Measurements from ENCODE around the gene LIX1. TPM values are rescaled to one million over a fixed set of nuclear protein-coding genes. Genes with fewer than 3 reads are reported as not detected.

Gene LIX1
- total RNA-seq, 1 experiment from 2014 or later: not detected

DNA sequence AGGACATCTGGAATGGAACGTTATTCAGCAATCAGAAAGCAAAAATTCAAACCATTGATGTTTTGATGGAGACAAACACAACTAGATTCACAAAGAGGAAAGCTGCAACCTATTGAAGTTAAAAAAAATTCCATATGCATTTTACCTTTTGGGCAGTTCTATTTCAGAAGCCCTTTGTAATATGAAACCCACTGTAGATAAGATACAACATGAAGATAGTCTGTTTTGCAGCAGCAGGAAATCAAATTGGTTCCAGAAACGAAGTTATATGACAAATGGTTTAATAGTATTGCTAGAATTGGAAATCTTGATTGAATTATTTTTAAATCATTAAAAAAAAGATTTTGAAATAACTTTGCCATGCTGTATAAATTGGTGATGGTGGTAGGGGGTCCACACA is 872 bp downstream of the LIX1 start (continued):
- TF ChIP-seq, protein P1, sequence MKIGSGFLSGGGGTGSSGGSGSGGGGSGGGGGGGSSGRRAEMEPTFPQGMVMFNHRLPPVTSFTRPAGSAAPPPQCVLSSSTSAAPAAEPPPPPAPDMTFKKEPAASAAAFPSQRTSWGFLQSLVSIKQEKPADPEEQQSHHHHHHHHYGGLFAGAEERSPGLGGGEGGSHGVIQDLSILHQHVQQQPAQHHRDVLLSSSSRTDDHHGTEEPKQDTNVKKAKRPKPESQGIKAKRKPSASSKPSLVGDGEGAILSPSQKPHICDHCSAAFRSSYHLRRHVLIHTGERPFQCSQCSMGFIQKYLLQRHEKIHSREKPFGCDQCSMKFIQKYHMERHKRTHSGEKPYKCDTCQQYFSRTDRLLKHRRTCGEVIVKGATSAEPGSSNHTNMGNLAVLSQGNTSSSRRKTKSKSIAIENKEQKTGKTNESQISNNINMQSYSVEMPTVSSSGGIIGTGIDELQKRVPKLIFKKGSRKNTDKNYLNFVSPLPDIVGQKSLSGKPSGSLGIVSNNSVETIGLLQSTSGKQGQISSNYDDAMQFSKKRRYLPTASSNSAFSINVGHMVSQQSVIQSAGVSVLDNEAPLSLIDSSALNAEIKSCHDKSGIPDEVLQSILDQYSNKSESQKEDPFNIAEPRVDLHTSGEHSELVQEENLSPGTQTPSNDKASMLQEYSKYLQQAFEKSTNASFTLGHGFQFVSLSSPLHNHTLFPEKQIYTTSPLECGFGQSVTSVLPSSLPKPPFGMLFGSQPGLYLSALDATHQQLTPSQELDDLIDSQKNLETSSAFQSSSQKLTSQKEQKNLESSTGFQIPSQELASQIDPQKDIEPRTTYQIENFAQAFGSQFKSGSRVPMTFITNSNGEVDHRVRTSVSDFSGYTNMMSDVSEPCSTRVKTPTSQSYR (CRISPR knock-in tag; IDR thresholded peaks at IDR 0.05): no peak
- TF ChIP-seq ZNF425 (CRISPR knock-in tag; conservative IDR thresholded peaks at IDR 0.05) (no peak), IRF1 (CRISPR knock-in tag; IDR thresholded peaks at IDR 0.05) (no peak), TEAD4 (CRISPR knock-in tag; IDR thresholded peaks at IDR 0.05) (no peak)

- no peaks in the 10 kb centered on the region for H3K36me3 Mint-ChIP-seq
- ATAC-seq: no peak
- no peak overlapping the region for H3K4me3 Mint-ChIP-seq
- H3K9me3 Mint-ChIP-seq: no peaks in the 10 kb centered on the region
- H3K27ac Mint-ChIP-seq: no peak overlapping the region; the same call in 1 of the 2 replicates
- H3K4me1 Mint-ChIP-seq: peaks cover 29% of the 10 kb centered on the region
- CTCF ChIA-PET: interaction anchor here (1.0 to 4.8 kb wide), 5 partner anchors 43 to 272 kb away, joined by 3 to 77 read pairs (median 48); no protein-coding TSS in a partner anchor
- no peaks in the 10 kb centered on the region for H3K27me3 Mint-ChIP-seq (ENCODE audit: low read depth)
- DNase-seq (ENCODE audit: low spot score): no peak
- POLR2A ChIA-PET: no interaction called here
- TF ChIP-seq, protein P2, sequence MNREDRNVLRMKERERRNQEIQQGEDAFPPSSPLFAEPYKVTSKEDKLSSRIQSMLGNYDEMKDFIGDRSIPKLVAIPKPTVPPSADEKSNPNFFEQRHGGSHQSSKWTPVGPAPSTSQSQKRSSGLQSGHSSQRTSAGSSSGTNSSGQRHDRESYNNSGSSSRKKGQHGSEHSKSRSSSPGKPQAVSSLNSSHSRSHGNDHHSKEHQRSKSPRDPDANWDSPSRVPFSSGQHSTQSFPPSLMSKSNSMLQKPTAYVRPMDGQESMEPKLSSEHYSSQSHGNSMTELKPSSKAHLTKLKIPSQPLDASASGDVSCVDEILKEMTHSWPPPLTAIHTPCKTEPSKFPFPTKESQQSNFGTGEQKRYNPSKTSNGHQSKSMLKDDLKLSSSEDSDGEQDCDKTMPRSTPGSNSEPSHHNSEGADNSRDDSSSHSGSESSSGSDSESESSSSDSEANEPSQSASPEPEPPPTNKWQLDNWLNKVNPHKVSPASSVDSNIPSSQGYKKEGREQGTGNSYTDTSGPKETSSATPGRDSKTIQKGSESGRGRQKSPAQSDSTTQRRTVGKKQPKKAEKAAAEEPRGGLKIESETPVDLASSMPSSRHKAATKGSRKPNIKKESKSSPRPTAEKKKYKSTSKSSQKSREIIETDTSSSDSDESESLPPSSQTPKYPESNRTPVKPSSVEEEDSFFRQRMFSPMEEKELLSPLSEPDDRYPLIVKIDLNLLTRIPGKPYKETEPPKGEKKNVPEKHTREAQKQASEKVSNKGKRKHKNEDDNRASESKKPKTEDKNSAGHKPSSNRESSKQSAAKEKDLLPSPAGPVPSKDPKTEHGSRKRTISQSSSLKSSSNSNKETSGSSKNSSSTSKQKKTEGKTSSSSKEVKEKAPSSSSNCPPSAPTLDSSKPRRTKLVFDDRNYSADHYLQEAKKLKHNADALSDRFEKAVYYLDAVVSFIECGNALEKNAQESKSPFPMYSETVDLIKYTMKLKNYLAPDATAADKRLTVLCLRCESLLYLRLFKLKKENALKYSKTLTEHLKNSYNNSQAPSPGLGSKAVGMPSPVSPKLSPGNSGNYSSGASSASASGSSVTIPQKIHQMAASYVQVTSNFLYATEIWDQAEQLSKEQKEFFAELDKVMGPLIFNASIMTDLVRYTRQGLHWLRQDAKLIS (CRISPR knock-in tag; IDR thresholded peaks at IDR 0.05; ENCODE audit: borderline replicate concordance): no peak
- TF ChIP-seq JUN (CRISPR knock-in tag; IDR thresholded peaks at IDR 0.05) (no peak), SP1 (CRISPR knock-in tag; conservative IDR thresholded peaks at IDR 0.05) (no peak), AR (CRISPR knock-in tag; IDR thresholded peaks at IDR 0.05) (no peak), ZNF416 (CRISPR knock-in tag; IDR thresholded peaks at IDR 0.05) (no peak), ZMAT4 (CRISPR knock-in tag; IDR thresholded peaks at IDR 0.05) (no peak), HMGA2 (CRISPR knock-in tag; IDR thresholded peaks at IDR 0.05) (no peak), JAZF1 (CRISPR knock-in tag; IDR thresholded peaks at IDR 0.05) (no peak), CBFB (CRISPR knock-in tag; IDR thresholded peaks at IDR 0.05; ENCODE audit: low read depth) (no peak), NR3C1 (CRISPR knock-in tag; conservative IDR thresholded peaks at IDR 0.05; ENCODE audit: low read depth) (no peak), NR1H2 (CRISPR knock-in tag; IDR thresholded peaks at IDR 0.05) (no peak), ETV6 (CRISPR knock-in tag; IDR thresholded peaks at IDR 0.05) (no peak), EMX1 (CRISPR knock-in tag; IDR thresholded peaks at IDR 0.05) (no peak), ZNF317 (CRISPR knock-in tag; IDR thresholded peaks at IDR 0.05; ENCODE audit: borderline replicate concordance, low read depth) (no peak), TCF7 (CRISPR knock-in tag; IDR thresholded peaks at IDR 0.05; ENCODE audit: low read depth) (no peak)
- TF ChIP-seq, protein P3, sequence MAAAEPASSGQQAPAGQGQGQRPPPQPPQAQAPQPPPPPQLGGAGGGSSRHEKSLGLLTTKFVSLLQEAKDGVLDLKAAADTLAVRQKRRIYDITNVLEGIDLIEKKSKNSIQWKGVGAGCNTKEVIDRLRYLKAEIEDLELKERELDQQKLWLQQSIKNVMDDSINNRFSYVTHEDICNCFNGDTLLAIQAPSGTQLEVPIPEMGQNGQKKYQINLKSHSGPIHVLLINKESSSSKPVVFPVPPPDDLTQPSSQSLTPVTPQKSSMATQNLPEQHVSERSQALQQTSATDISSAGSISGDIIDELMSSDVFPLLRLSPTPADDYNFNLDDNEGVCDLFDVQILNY (CRISPR knock-in tag; IDR thresholded peaks at IDR 0.05): no peak
- TF ChIP-seq, protein P4, sequence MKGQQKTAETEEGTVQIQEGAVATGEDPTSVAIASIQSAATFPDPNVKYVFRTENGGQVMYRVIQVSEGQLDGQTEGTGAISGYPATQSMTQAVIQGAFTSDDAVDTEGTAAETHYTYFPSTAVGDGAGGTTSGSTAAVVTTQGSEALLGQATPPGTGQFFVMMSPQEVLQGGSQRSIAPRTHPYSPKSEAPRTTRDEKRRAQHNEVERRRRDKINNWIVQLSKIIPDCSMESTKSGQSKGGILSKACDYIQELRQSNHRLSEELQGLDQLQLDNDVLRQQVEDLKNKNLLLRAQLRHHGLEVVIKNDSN (CRISPR knock-in tag; IDR thresholded peaks at IDR 0.05): no peak
Measured at GRCh38 chr5:97141031-97141430, 1.4 kb downstream of the LIX1 start.
